Breast epithelium (tissue), 4 donors: ENCODE measurements around the gene RSAD1. TPM values are rescaled to one million over a fixed set of nuclear protein-coding genes. Genes with fewer than 3 reads are reported as not detected.

ENCODE experiments used
- DNase-seq, 2 donors: peaks; one replicate each; pipeline ENCODE4 v3.0.0-alpha.2; 2019; ENCODE audit warnings: low spot score in 2 of 2
- H3K27ac ChIP-seq, 2 donors: fragments of 200-600 bp; sonication (generic) in 1 of 2; one replicate each; pipeline ENCODE4 v1.5.1; 2016 to 2019; ENCODE audit warnings: mild to moderate bottlenecking in 1 of 2
- H3K27me3 ChIP-seq, 2 donors: fragments of 200-600 bp; sonication (generic) in 1 of 2; one replicate each; pipeline versions ENCODE4 v1.5.1 to v1.6.0; 2017 to 2019; ENCODE audit warnings: control low read depth in 1 of 2, mild to moderate bottlenecking in 1 of 2
- H3K36me3 ChIP-seq: fragments of 200-600 bp; one replicate; pipeline ENCODE4 v1.5.1; 2019
- H3K4me1 ChIP-seq, 2 donors: fragments of 200-600 bp; sonication (generic); one replicate each; pipeline ENCODE4 v1.5.1; 2016 to 2019; ENCODE audit warnings: control low read depth in 1 of 2
- H3K4me3 ChIP-seq, 3 donors: fragments of 200-600 bp; sonication (generic); 1 replicate in 2 of 3; 2 replicates in 1 of 3; pipeline ENCODE4 v1.5.1; 2016 to 2019; ENCODE audit warnings: mild to moderate bottlenecking in 3 of 3, moderate library complexity in 2 of 3
- H3K9me3 ChIP-seq, 2 donors: fragments of 200-600 bp; sonication (generic) in 1 of 2; one replicate each; pipeline ENCODE4 v1.5.1; 2016 to 2019; ENCODE audit warnings: control low read depth in 1 of 2
- CTCF ChIP-seq, 3 donors: fragments of 450-650 bp; IDR thresholded peaks; one replicate each; pipeline ENCODE4 v1.5.1; 2016 to 2017; ENCODE audit warnings: antibody characterized with exemption in 3 of 3, mild to moderate bottlenecking in 3 of 3, moderate library complexity in 3 of 3
- POLR2A ChIP-seq: fragments of 450-650 bp; IDR thresholded peaks from one replicate; pipeline ENCODE4 v1.6.1; 2016; ENCODE audit warnings: antibody characterized with exemption, mild to moderate bottlenecking, moderate library complexity
- POLR2AphosphoS5 ChIP-seq, 3 donors: sonication (generic); formaldehyde crosslinking; IDR thresholded peaks; one replicate each; pipeline ENCODE4 v1.6.1; 2017; ENCODE audit warnings: antibody characterized with exemption in 3 of 3
- intact Hi-C: fragments of 100-400 bp; cut with DNase I; formaldehyde crosslinking; loops from one replicate; pipeline ENCODE4 v1.15.1; 2023; ENCODE audit warnings: low total_unique reads
- total RNA-seq, 3 donors: library from RNA; depleted of rRNA; stranded (reverse); fragments of >200 nt; gene quantifications; one replicate each; pipeline ENCODE4 v1.1.0, GENCODE V29; 2016

The RSAD1 gene
- total RNA-seq = 10 to 100 TPM; 33.6 to 39.0 (median 35.1) TPM

- Histone ChIP-seq H3K4me1 (peaks cover 0 to 7% of the 10 kb centered on the region in 2 donors), H3K36me3 (no peaks in the 10 kb centered on the region), H3K27ac (peak within 1 kb of the TSS; percentile 93 to 94), H3K4me3 (peak within 1 kb of the TSS; percentile 77 to 83 (median 81)), H3K9me3 (no peaks in the 10 kb centered on the region), H3K27me3 (no peaks in the 10 kb centered on the region)
- no peak for TF ChIP-seq POLR2A
- peak; percentile 59 to 82 (median 71) for TF ChIP-seq POLR2AphosphoS5 (IDR thresholded peaks at IDR 0.05)
- TF ChIP-seq CTCF (IDR thresholded peaks at IDR 0.05) = peak; percentile 79 to 90 (median 89)
- intact Hi-C loops = no loop called here
- peak; percentile 81 to 85 for DNase-seq
Measured at GRCh38 chr17:50478391-50479381, at the start of gene RSAD1. Gene RSAD1, plus strand, starts transcription at chr17:50478860. Its CDS starts 25 bp downstream, at chr17:50478885.

- H3K9me3 ChIP-seq = no peaks in the 10 kb centered on the region
- intact Hi-C loops = no loop called here
- H3K27ac ChIP-seq = peak overlapping the region; percentile 91 to 92
- H3K4me1 ChIP-seq = peaks cover 6 to 10% of the 10 kb centered on the region in 2 donors
- H3K36me3 ChIP-seq = no peaks in the 10 kb centered on the region
- no peak for TF ChIP-seq POLR2A
- no peak for TF ChIP-seq CTCF (IDR thresholded peaks at IDR 0.05)
- no peak for TF ChIP-seq POLR2AphosphoS5 (IDR thresholded peaks at IDR 0.05)
- peak overlapping the region in 1 of 3 donors; percentile 2 for H3K4me3 ChIP-seq
- no peaks in the 10 kb centered on the region for H3K27me3 ChIP-seq
- no peak for DNase-seq
Measured at GRCh38 chr17:50429793-50430192, 48.9 kb upstream of the RSAD1 start.

- H3K9me3 ChIP-seq = no peaks in the 10 kb centered on the region
- TF ChIP-seq POLR2AphosphoS5 (IDR thresholded peaks at IDR 0.05) (no peak), POLR2A (no peak), CTCF (IDR thresholded peaks at IDR 0.05) (no peak)
- H3K36me3 ChIP-seq = no peaks in the 10 kb centered on the region
- H3K4me1 ChIP-seq = peaks cover 2 to 10% of the 10 kb centered on the region in 2 donors
- DNase-seq = no peak
- no peak overlapping the region for H3K4me3 ChIP-seq
- no peaks in the 10 kb centered on the region for H3K27me3 ChIP-seq
- intact Hi-C loops = no loop called here
- H3K27ac ChIP-seq = peak overlapping the region in 1 of 2 donors; percentile 91
Measured at GRCh38 chr17:50430821-50431618, 47.6 kb upstream of the RSAD1 start.

GRCh38 chr17:50432125-50432762 lies 46.4 kb upstream of the RSAD1 start:
- H3K36me3 ChIP-seq = no peaks in the 10 kb centered on the region
- no peaks in the 10 kb centered on the region for H3K9me3 ChIP-seq
- H3K27ac ChIP-seq = peak overlapping the region in 1 of 2 donors; percentile 21
- H3K27me3 ChIP-seq = no peaks in the 10 kb centered on the region
- no peak for DNase-seq
- intact Hi-C loops = no loop called here
- TF ChIP-seq CTCF (IDR thresholded peaks at IDR 0.05) (no peak), POLR2A (no peak), POLR2AphosphoS5 (IDR thresholded peaks at IDR 0.05) (no peak)
- no peak overlapping the region for H3K4me3 ChIP-seq
- peaks cover 2 to 8% of the 10 kb centered on the region in 2 donors for H3K4me1 ChIP-seq
